ENCODE results near the gene CHD5. TPM values are rescaled to one million over a fixed set of nuclear protein-coding genes. Genes with fewer than 3 reads are reported as not detected.
A peak's percentile ranks its signal among the peaks of the same experiment; 100 is the strongest.

The CHD5 gene
- total RNA-seq, 1 experiment from 2014 or later, result 62.9 TPM

- Histone ChIP-seq H3K4me3 (ENCODE audit: low read depth in 2 of 2, low read length in 2 of 2) (no peak overlapping the region), H3K9me3 (ENCODE audit: control insufficient read depth, insufficient read depth, low read depth, low read length) (no peaks in the 10 kb centered on the region), H3K27ac (ENCODE audit: low read length) (no peak overlapping the region), H3K4me1 (ENCODE audit: control insufficient read depth, insufficient read depth, low read length) (no peaks in the 10 kb centered on the region), H3K27me3 (ENCODE audit: control insufficient read depth, insufficient read depth, low read length) (no peaks in the 10 kb centered on the region), H3K36me3 (ENCODE audit: control insufficient read depth, insufficient read depth, low read length) (no peaks in the 10 kb centered on the region)
- POLR2A ChIA-PET, result no interaction called here
- no TSS peak for BruUV-seq (replicated peaks)
- ATAC-seq (peak; percentile 56), DNase-seq (ENCODE audit: low read depth, low spot score) (no peak)
- intact Hi-C loops (cut with micrococcal nuclease; ENCODE audit: unreplicated experiment), result no loop called here
- TF ChIP-seq CTCF (IDR thresholded peaks at IDR 0.05) (no peak), SIN3A (IDR thresholded peaks at IDR 0.05; ENCODE audit: borderline replicate concordance, insufficient read depth, low read depth, low read length) (no peak), TCF7L2 (IDR thresholded peaks at IDR 0.05; ENCODE audit: low read depth, low read length) (no peak), POLR2AphosphoS5 (IDR thresholded peaks at IDR 0.05; ENCODE audit: low read depth, low read length) (no peak), REST (IDR thresholded peaks at IDR 0.05; ENCODE audit: insufficient read depth in 1 of 2, low read depth in 2 of 2, low read length in 1 of 2) (no peak)
- in situ Hi-C loops (cut with HindIII; ENCODE audit: low pct_unique_long_range_greater_than_20kb, low sequenced_read_pairs), result no loop called here
- CTCF ChIA-PET, result no interaction called here
Measured at GRCh38 chr1:6148497-6149241, 31.5 kb downstream of the CHD5 start.

- no peak for TF ChIP-seq POLR2AphosphoS5 (IDR thresholded peaks at IDR 0.05; ENCODE audit: low read depth, low read length)
- no peak for TF ChIP-seq CTCF (IDR thresholded peaks at IDR 0.05)
- TF ChIP-seq TCF7L2 (IDR thresholded peaks at IDR 0.05; ENCODE audit: low read depth, low read length), result no peak
- no peak for TF ChIP-seq REST (IDR thresholded peaks at IDR 0.05; ENCODE audit: insufficient read depth in 1 of 2, low read depth in 2 of 2, low read length in 1 of 2)
- no peak for TF ChIP-seq SIN3A (IDR thresholded peaks at IDR 0.05; ENCODE audit: borderline replicate concordance, insufficient read depth, low read depth, low read length)
- DNase-seq (ENCODE audit: low read depth, low spot score) (no peak), ATAC-seq (no peak)
- ChIA-PET CTCF (no interaction called here), POLR2A (interaction anchor here (0.6 kb wide), 1 partner anchor 349 kb away, joined by 7 read pairs; no protein-coding TSS in a partner anchor)
- Histone ChIP-seq H3K27ac (ENCODE audit: low read length) (no peak overlapping the region), H3K36me3 (ENCODE audit: control insufficient read depth, insufficient read depth, low read length) (0 out of 2 replicates have a peak, but pooled peaks cover 4% of the 10 kb centered on the region), H3K4me1 (ENCODE audit: control insufficient read depth, insufficient read depth, low read length) (no peaks in the 10 kb centered on the region), H3K4me3 (ENCODE audit: low read depth in 2 of 2, low read length in 2 of 2) (no peak overlapping the region), H3K27me3 (ENCODE audit: control insufficient read depth, insufficient read depth, low read length) (no peaks in the 10 kb centered on the region), H3K9me3 (ENCODE audit: control insufficient read depth, insufficient read depth, low read depth, low read length) (no peaks in the 10 kb centered on the region)
- intact Hi-C loops (cut with micrococcal nuclease; ENCODE audit: unreplicated experiment) (no loop called here), in situ Hi-C loops (cut with HindIII; ENCODE audit: low pct_unique_long_range_greater_than_20kb, low sequenced_read_pairs) (no loop called here)
- no TSS peak for BruUV-seq (replicated peaks)
Measured at GRCh38 chr1:6145864-6146410, 34.2 kb downstream of the CHD5 start.
